ENCODE measurements around the gene EMC8.

GRCh38 chr16:85812811-85813700 lies 13.7 kb upstream of the EMC8 start:
- TF ChIP-seq CTCF (conservative IDR thresholded peaks at IDR 0.05 in 1 of 2, IDR thresholded peaks at IDR 0.05 in 1 of 2; ENCODE audit: extremely low read depth in 1 of 2, insufficient read depth in 1 of 2, low read depth in 1 of 2, low read length in 2 of 2) = no peak
- peak; percentile 23 for TF ChIP-seq EZH2 (IDR thresholded peaks at IDR 0.05; ENCODE audit: borderline replicate concordance, low read length)

Data from mammary epithelial cell (primary cell).